Prostate gland (tissue), 2 donors: ENCODE data around the gene ATPAF2.

Source experiments
- POLR2AphosphoS5 ChIP-seq: sonication (generic); formaldehyde crosslinking; IDR thresholded peaks from one replicate; pipeline ENCODE4 v1.6.1; 2017; ENCODE audit warnings: antibody characterized with exemption
- TF ChIP-seq, protein P1 (sequence below), 4 experiments: fragments of 200-600 bp in 2 of 4; fragments of 450-650 bp in 2 of 4; sonication (generic) in 2 of 4; IDR thresholded peaks; 1 replicate in 3 of 4; 2 replicates in 1 of 4; pipeline ENCODE4 v1.5.1; 2016 to 2019; ENCODE audit warnings: antibody characterized with exemption in 4 of 4, mild to moderate bottlenecking in 2 of 4, moderate library complexity in 2 of 4

DNA sequence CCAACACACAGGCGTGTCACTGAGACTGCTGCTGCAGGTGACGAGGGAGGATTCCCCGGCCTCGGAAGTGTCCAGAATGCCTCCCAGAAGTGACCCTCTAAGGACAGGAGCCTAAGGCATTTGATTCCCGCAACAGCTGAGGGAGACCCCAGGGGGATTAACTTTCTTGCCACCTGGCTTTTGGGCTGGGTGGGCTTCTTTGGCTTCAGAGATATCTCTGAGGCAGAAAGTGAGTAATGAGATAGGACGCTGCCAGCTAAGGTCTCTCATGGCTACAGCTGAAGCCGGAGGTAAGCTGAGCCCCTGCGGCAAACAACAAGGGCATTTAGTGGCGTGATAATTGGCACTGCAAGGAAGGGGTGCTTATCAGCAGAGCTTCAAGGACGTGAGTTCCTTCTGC, 49.4 kb downstream of the ATPAF2 start:
- TF ChIP-seq, protein P1, sequence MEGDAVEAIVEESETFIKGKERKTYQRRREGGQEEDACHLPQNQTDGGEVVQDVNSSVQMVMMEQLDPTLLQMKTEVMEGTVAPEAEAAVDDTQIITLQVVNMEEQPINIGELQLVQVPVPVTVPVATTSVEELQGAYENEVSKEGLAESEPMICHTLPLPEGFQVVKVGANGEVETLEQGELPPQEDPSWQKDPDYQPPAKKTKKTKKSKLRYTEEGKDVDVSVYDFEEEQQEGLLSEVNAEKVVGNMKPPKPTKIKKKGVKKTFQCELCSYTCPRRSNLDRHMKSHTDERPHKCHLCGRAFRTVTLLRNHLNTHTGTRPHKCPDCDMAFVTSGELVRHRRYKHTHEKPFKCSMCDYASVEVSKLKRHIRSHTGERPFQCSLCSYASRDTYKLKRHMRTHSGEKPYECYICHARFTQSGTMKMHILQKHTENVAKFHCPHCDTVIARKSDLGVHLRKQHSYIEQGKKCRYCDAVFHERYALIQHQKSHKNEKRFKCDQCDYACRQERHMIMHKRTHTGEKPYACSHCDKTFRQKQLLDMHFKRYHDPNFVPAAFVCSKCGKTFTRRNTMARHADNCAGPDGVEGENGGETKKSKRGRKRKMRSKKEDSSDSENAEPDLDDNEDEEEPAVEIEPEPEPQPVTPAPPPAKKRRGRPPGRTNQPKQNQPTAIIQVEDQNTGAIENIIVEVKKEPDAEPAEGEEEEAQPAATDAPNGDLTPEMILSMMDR (IDR thresholded peaks at IDR 0.05), result no peak
- no peak for TF ChIP-seq POLR2AphosphoS5
